ACHN (cell line): Measurements from ENCODE around the gene CCDC9B.
A peak's percentile ranks its signal among the peaks of the same experiment; 100 is the strongest.

Source experiments
- DNase-seq: peaks from one replicate; pipeline ENCODE4 v3.0.0-alpha.2; 2015
- in situ Hi-C: cut with HindIII; loops from 2 replicates; pipeline ENCODE4 v1.10.0; 2017; ENCODE audit warnings: low sequenced_read_pairs, low pct_ligation_motif_present, low pct_unique_long_range_greater_than_20kb

The CCDC9B gene

DNA sequence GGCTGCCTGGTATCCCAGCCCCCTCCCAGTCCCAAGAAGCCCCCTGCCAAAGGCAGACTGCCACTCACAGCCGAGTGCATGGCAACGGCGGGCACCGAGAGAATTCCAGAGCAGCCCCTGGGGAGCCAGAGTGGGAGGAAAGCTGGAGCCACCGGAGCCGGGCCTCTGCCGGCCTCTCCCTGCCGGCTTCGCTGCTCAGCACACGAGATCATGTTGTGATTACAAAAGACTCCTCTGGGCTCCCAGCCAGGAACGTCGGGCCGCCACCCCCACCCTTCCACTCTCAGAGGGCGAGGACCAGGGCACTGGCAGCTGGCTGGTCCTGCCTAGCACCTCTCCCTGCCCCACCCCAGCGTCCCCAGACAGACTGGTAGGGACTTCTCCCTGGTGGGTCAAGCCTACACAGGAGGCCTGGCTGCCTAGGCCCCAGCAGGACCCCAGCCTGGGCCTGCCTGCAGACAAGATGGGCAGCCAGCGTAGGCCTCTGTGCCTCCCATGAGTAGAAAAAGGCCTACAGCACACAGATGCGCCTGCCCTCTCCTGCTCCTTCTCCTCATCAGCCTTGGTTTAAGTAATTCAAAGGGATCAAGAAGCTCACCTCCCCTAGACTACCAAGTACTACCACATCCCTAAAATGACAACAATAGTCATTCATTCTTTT lies at the start of gene CCDC9B:
Gene CCDC9B (minus strand): TSS at position 200 of the 661 bp plus-strand sequence. CDS start 120 bp downstream, at position 80.
- peak; percentile 80 for DNase-seq
- in situ Hi-C loops: no loop called here

DNA sequence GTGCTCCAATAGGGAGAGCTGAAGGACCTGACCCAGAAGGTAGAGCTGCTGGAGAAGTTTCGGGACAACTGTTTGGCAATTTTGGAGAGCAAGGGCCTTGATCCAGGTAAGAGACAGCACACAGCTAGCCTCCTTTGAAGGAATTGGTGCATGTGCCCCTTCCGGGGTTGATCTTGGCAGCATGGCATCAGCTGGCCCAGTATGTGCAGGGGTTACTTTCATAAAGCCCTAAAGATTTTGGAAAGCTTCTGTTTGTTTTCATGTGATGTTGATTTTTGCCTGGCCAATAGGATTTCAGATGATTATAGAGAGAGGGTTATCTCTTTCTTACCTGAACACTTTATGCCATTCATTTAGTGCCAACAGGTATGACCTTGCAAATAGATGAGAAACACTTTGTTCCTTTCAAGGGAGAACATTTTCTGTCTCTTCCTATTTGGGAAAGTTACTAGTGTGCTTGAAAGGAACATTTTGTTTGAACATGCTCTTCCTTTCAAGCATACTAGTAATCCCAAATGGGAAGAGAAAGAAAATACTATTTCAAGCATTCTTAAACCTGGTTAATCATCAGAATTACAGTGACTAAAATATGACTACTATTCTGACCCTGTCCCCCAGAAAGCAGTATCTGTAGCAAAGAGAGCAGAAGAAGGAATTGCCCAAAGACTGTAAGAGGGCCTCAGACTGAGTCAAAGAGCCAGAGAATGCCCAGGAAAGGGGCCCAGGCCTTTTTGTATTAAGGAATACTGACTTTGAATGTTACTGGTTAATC lies 49.3 kb upstream of the CCDC9B start:
- no peak for DNase-seq
- in situ Hi-C loops: no loop called here

DNA sequence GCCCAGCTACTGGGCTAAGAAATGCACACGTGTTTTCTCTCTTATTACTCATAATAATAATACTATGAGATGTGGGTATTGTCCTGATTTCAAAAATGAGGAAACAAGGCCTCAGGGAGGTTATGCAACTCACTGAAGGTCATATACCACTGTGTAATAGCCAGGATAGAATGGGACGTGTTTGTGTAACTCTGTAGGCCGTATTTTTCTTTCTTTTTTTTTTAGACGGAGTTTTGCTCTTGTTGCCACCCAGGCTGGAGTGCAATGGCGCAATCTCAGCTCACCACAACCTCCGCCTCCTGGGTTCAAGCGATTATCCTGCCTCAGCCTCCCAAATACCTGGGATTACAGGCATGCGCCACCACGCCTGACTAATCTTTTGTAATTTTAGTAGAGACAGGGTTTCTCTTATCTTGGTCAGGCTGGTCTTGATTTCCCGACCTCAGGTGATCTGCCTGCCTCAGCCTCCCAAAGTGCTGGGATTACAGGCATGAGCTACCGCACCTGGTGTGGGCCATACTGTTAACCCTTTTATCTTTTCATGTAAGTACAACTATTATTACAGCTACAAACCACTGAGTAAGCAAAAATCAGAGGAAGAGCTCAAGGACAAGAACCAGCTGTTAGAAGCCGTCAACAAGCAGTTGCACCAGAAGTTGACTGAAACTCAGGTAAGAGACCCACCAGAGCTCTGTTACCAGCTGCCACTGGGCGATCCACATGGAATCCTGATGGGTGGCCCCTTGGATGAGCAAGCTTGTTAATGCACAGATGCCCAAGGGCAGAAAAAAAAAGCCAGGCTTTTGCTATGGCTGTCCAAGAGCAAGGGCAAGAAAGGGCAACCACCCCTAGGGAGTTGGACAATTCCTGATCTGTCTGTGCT lies 48.4 kb upstream of the CCDC9B start:
- no peak for DNase-seq
- in situ Hi-C loops: no loop called here

DNA sequence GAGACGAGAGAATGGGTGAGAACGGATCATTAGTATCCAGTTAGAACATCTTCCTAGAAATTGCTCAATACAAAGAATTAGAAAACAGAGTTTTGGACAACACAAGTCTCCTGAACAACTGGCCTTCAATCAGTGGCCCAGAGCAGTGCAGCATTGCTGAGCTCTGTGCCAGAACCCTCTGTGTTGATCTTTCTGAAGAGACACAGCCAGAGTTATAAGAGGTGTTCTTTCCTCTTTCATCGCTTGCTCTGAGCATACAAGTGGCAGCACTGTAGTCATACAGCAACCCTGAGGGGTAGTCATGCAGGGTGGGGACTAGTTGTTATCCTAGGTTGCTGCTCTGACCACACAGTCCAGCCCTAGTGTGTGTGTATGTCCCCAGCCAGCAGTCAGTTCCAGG lies 45.7 kb upstream of the CCDC9B start:
- in situ Hi-C loops: no loop called here
- DNase-seq: no peak

DNA sequence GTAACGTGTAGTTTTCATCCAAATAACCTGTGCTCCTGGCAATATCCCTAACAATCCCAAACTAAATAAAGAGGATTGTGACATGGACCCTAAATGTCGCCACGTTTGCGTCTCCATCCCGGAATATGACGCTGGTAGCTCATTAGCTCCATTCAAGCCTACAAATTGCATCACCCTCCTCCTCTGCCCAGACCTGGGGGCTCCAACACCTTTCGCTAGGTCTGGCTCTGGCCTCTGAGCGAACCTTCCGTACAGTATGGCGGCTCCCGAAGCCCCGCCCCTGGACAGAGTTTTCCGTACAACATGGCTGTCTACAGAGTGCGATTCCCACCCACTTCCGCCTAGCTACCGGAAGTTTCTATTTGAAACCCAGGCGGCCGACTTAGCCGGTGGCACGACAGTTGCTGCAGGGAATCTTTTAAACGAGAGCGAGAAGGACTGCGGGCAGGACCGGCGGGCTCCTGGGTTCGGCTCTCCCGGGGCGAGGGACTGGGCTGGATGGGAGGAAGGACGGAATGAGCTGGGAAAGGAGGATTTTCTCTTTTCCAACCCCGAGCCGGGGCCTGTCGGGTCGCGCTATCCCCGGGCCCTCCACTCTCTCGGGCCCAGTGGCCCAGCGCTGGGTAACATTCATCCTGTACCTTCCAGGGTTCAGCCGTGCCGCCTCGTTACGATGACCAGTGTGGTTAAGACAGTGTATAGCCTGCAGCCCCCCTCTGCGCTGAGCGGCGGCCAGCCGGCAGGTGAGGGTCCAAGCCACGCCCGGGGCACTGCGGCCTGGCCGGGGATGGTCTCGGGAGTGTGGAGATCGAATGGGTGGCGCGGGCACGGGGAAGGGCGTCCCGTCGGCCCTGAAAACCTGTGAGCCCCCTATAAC lies 42.1 kb upstream of the CCDC9B start, which contains the start of gene KNSTRN:
Gene KNSTRN (plus strand): TSS at position 142 of the 877 bp plus-strand sequence. CDS start 115 bp downstream, at position 257.
- peak; percentile 91 for DNase-seq
- in situ Hi-C loops: no loop called here

DNA sequence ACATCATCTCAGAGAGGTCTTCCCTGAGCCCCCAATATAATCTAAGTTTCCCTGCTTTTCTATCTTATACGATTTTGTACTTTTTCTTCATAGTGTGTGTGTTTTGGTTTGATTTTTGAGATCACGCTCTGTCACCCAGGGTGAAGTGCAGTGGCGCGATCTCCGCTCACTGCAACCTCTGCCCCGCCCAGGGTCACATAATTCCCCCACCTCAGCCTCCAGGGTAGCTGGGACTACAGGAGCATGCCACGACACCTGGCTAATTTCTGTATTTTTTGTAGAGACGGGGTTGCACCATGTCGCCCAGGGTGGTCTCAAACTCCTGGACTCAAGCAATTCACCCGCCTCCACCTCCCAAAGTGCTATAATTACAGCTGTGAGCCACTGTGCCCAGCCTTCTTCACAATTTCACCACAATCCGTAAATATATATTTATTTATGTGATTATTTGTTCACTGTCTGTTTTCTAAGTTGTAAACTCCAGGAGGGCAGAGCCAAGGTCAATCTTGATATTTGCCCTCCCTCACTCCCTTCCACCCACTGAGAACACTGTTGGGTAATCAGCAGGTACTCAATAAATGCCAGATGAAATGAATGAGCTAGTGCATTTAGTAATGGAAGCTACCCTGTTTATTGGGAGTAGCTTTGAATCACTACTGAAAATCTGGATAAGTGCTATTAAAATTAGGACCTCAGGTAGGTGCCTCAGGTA lies 41.2 kb upstream of the CCDC9B start:
- no peak for DNase-seq
- in situ Hi-C loops: no loop called here

DNA sequence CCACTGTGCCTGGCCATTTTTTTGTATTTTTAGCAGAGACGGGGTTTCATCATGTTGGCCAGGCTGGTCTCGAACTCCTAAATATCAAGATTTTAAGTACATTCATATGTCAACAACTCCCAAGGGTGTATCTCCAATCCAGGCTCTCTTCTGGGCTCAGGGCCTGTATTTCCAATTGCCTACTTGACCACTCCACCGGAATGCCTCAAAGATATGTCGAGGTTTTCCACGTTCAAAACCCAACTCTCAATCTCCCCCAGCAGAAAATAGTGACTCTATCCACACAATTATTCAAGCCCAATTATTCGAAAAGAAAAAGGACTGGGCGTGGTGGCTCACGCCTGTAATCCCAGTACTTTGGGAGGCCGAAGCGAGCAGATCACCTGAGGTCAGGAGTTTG lies 39.9 kb upstream of the CCDC9B start:
- in situ Hi-C loops: no loop called here
- no peak for DNase-seq

DNA sequence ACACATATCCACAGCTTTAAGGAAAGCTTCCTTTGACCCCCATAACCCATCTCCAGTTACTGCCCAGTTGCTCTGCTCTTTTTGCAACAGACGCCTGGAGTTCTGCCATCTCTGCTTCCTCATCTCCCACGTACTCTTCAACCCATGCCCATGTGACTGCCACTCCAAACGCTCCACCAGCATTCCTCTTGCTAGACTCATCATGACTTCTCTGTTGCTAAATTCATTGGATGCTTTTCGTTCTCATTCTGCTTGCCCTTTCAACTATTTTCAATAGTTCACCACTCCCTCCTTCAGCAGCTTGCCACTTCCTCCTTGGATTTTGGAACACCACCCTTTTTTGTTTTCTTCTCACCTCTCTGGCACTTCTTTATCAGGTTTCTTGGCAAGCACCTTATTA lies 39.1 kb upstream of the CCDC9B start:
- DNase-seq: peak; percentile 92

DNA sequence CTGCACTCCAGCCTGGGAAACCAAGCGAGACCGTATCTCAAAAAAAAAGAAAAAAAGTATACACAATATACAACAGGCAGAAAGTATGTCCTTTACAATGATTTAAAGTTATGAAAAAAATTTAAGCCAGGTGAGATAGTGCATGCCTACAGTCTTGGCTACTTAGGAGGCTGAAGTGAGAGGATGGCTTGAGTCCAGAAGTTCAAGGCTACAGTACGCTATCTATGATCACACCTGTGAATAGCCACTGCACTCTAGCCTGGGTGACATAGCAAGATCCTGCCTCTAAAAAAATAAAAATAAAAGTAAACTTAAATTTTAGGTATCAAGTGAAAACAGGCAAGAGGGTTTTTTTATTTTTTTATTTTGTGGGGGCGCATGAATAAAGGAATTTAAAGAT lies 38.6 kb upstream of the CCDC9B start:
- in situ Hi-C loops: no loop called here
- DNase-seq: no peak

More for the DNA sequence above, 39.1 kb upstream of the CCDC9B start:
- in situ Hi-C loops: no loop called here

DNA sequence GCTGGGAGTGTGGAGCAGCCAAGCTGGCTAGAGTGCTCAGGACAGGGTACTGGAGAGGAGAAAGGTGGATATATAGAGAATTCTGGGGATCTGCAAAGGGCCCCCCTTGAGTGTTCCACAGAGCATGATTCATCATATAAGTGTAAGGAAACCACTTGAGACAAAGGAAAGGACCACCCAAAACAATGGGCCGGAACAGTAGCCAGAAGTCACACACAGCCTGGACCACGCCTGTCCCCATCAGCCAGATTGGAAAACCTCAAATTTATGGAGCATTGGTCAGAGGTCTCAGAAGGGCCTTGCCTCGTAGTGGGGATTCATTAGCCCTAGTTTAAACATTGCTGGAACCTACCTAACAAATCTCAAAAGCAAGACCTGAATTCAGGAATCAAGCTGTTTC lies 36.9 kb upstream of the CCDC9B start:
- in situ Hi-C loops: no loop called here
- DNase-seq: no peak

DNA sequence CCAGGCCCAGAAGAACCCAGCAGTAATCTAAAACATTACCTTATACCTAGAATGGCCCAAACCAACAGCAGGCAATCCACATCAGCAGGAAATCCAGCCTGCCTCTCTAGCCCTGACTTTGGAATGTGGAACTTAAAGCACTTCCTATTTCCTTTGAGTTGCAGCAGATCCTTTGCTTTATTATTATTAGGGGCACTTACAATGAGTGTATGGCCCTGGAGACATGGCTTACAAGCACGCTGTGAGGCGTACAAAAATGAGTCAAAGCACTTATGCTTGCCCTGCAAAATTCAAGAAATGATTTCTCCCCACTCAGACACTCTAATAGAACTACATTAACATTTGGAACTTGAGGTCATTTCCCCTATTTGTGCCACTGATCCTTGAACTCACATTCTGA lies 32.2 kb upstream of the CCDC9B start:
- DNase-seq: no peak
- in situ Hi-C loops: no loop called here

DNA sequence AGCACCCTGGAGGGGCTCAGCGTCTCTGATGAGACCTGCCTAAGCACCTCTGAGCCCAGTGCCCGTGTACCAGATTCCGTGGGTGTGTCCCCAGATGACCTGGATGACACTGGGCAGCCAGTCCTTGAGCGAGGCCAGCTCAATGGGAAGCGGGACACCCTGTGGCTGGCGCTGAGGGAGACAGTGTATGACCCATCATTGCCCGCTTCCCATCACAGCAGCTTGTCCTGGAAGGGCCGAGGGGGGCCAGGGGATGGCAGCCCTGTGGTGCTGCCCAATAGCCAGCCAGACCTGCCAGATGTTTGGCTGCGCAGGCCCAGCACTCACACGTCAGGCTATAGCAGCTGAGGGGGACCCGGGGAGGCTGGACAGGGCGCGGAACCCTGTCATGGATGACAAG lies 29.2 kb upstream of the CCDC9B start:
- DNase-seq: no peak
- in situ Hi-C loops: no loop called here

DNA sequence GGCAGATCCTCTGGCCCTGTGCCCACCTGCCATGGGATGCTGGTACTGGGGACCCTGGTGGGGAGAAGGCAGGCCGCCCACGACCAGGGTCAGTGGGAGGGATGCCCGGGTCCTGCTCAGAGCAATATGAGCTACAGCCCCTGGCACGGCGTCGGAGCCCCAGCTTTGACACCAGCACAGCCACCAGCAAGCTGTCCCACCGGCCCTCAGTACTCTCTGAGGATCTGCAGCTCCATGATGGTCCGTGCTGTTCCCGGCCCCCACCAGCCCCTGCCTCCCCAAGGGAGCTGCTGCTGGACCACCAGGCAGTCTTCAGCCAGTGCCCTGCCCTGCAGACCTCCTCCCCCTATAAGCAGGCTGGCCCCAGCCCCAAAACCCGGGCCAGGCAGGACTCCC lies 28.7 kb upstream of the CCDC9B start:
- in situ Hi-C loops: no loop called here
- no peak for DNase-seq

DNA sequence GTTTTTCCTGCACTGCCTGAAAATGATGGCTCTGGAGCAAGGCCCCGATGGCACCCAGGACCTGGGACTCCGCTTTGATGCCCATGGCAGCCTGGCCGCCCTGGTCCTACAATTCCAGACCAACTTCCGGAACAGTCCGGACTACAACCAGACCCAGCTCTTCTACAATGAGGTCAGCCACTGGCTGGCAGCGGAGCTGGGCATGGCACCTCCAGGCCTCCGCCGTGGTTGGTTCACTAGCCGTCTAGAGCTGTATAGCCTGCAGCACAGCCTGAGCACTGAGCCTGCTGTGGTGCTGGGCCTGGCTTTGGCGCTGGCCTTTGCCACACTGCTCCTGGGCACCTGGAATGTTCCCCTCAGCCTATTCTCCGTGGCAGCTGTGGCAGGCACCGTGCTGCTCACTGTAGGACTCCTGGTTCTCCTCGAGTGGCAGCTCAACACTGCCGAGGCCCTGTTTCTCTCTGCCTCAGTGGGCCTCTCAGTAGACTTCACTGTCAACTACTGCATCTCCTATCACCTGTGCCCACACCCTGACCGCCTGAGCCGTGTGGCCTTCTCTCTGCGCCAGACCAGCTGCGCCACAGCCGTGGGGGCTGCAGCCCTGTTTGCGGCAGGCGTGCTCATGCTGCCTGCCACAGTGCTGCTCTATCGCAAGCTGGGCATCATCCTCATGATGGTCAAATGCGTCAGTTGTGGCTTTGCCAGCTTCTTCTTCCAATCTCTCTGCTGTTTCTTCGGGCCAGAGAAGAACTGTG lies 28.2 kb upstream of the CCDC9B start:
- DNase-seq: no peak
- in situ Hi-C loops: no loop called here

DNA sequence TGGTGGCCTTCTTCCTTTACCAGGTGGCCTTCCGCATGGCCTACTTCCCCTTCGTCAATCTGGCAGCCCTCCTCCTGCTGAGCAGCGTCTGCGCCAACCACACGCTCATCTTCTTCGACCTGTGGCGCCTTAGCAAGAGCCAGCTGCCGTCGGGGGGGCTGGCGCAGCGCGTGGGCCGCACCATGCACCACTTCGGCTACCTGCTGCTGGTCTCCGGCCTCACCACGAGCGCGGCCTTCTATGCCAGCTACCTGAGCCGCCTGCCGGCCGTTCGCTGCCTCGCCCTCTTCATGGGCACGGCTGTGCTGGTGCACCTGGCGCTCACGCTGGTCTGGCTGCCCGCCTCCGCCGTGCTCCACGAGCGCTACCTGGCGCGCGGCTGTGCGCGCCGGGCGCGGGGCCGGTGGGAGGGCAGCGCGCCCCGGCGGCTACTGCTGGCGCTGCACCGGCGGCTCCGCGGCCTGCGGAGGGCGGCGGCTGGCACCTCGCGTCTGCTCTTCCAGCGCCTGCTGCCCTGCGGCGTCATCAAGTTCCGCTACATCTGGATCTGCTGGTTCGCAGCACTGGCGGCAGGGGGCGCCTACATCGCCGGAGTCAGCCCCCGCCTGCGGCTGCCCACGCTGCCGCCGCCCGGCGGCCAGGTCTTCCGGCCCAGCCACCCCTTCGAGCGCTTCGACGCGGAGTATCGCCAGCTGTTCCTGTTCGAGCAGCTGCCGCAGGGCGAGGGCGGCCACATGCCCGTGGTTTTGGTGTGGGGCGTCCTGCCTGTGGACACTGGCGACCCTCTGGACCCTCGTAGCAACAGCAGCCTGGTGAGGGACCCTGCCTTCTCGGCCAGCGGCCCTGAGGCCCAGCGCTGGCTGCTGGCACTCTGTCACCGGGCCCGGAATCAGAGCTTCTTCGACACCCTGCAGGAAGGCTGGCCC lies 27.2 kb upstream of the CCDC9B start:
- in situ Hi-C loops: no loop called here
- peak; percentile 79 for DNase-seq

DNA sequence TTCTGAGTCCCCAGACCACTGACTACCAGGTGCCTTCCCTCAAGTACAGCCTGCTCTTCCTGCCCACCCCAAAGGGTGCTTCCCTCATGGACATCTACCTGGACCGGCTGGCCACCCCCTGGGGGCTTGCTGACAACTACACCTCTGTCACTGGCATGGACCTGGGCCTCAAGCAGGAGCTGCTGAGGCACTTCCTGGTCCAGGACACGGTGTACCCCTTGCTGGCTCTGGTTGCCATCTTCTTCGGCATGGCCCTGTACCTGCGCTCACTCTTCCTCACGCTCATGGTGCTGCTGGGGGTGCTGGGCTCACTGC lies 26.6 kb upstream of the CCDC9B start:
- DNase-seq: no peak
- in situ Hi-C loops: no loop called here
